ENCODE data around the gene RBMS1.

RBMS1 gene

GRCh38 chr2:160347269-160347863 is 146.2 kb downstream of the RBMS1 start:
- Histone ChIP-seq H3K4me1 (ENCODE audit: control insufficient read depth in 1 of 2, insufficient read depth in 2 of 2, low read length in 2 of 2) (peaks cover 3 to 6% of the 10 kb centered on the region in 2 donors), H3K9me3 (ENCODE audit: control insufficient read depth in 1 of 2, low read length in 2 of 2) (no peaks in the 10 kb centered on the region), H3K4me3 (ENCODE audit: low read depth in 1 of 2, low read length in 2 of 2) (no peak overlapping the region), H3K36me3 (ENCODE audit: control insufficient read depth in 1 of 2, insufficient read depth in 2 of 2, low read length in 2 of 2) (no peaks in the 10 kb centered on the region), H3K27ac (ENCODE audit: low read depth, low read length) (no peak overlapping the region), H3K27me3 (ENCODE audit: control insufficient read depth in 1 of 2, insufficient read depth in 2 of 2, low read length in 2 of 2) (no peaks in the 10 kb centered on the region), H3K9ac (ENCODE audit: low read depth in 1 of 2, low read length in 2 of 2) (no peak overlapping the region)

GRCh38 chr2:160345071-160345764 is 148.4 kb downstream of the RBMS1 start:
- H3K4me1 ChIP-seq (ENCODE audit: control insufficient read depth in 1 of 2, insufficient read depth in 2 of 2, low read length in 2 of 2): peaks cover 0 to 6% of the 10 kb centered on the region in 2 donors
- H3K4me3 ChIP-seq (ENCODE audit: low read depth in 1 of 2, low read length in 2 of 2): no peak overlapping the region
- H3K27me3 ChIP-seq (ENCODE audit: control insufficient read depth in 1 of 2, insufficient read depth in 2 of 2, low read length in 2 of 2): no peaks in the 10 kb centered on the region
- H3K27ac ChIP-seq (ENCODE audit: low read depth, low read length): no peak overlapping the region
- H3K9ac ChIP-seq (ENCODE audit: low read depth in 1 of 2, low read length in 2 of 2): no peak overlapping the region
- no peaks in the 10 kb centered on the region for H3K9me3 ChIP-seq (ENCODE audit: control insufficient read depth in 1 of 2, low read length in 2 of 2)
- no peaks in the 10 kb centered on the region for H3K36me3 ChIP-seq (ENCODE audit: control insufficient read depth in 1 of 2, insufficient read depth in 2 of 2, low read length in 2 of 2)

GRCh38 chr2:160343404-160343803 is 150.2 kb downstream of the RBMS1 start:
- peaks cover 0 to 9% of the 10 kb centered on the region in 2 donors for H3K4me1 ChIP-seq (ENCODE audit: control insufficient read depth in 1 of 2, insufficient read depth in 2 of 2, low read length in 2 of 2)
- H3K4me3 ChIP-seq (ENCODE audit: low read depth in 1 of 2, low read length in 2 of 2): no peak overlapping the region
- H3K9ac ChIP-seq (ENCODE audit: low read depth in 1 of 2, low read length in 2 of 2): no peak overlapping the region
- H3K27ac ChIP-seq (ENCODE audit: low read depth, low read length): no peak overlapping the region
- H3K27me3 ChIP-seq (ENCODE audit: control insufficient read depth in 1 of 2, insufficient read depth in 2 of 2, low read length in 2 of 2): no peaks in the 10 kb centered on the region
- H3K9me3 ChIP-seq (ENCODE audit: control insufficient read depth in 1 of 2, low read length in 2 of 2): no peaks in the 10 kb centered on the region
- no peaks in the 10 kb centered on the region for H3K36me3 ChIP-seq (ENCODE audit: control insufficient read depth in 1 of 2, insufficient read depth in 2 of 2, low read length in 2 of 2)

- H3K9ac ChIP-seq (ENCODE audit: low read depth in 1 of 2, low read length in 2 of 2): no peak overlapping the region
- peaks cover 0 to 4% of the 10 kb centered on the region in 2 donors for H3K4me1 ChIP-seq (ENCODE audit: control insufficient read depth in 1 of 2, insufficient read depth in 2 of 2, low read length in 2 of 2)
- no peaks in the 10 kb centered on the region for H3K36me3 ChIP-seq (ENCODE audit: control insufficient read depth in 1 of 2, insufficient read depth in 2 of 2, low read length in 2 of 2)
- H3K4me3 ChIP-seq (ENCODE audit: low read depth in 1 of 2, low read length in 2 of 2): no peak overlapping the region
- H3K27ac ChIP-seq (ENCODE audit: low read depth, low read length): no peak overlapping the region
- no peaks in the 10 kb centered on the region for H3K9me3 ChIP-seq (ENCODE audit: control insufficient read depth in 1 of 2, low read length in 2 of 2)
- no peaks in the 10 kb centered on the region for H3K27me3 ChIP-seq (ENCODE audit: control insufficient read depth in 1 of 2, insufficient read depth in 2 of 2, low read length in 2 of 2)
Measured at GRCh38 chr2:160339726-160340125, 153.9 kb downstream of the RBMS1 start.

- Histone ChIP-seq H3K27ac (ENCODE audit: low read depth, low read length) (no peak overlapping the region), H3K4me3 (ENCODE audit: low read depth in 1 of 2, low read length in 2 of 2) (no peak overlapping the region), H3K9me3 (ENCODE audit: control insufficient read depth in 1 of 2, low read length in 2 of 2) (no peaks in the 10 kb centered on the region), H3K27me3 (ENCODE audit: control insufficient read depth in 1 of 2, insufficient read depth in 2 of 2, low read length in 2 of 2) (no peaks in the 10 kb centered on the region), H3K9ac (ENCODE audit: low read depth in 1 of 2, low read length in 2 of 2) (no peak overlapping the region), H3K36me3 (ENCODE audit: control insufficient read depth in 1 of 2, insufficient read depth in 2 of 2, low read length in 2 of 2) (no peaks in the 10 kb centered on the region), H3K4me1 (ENCODE audit: control insufficient read depth in 1 of 2, insufficient read depth in 2 of 2, low read length in 2 of 2) (peaks cover 0 to 4% of the 10 kb centered on the region in 2 donors)
Measured at GRCh38 chr2:160338901-160339685, 154.5 kb downstream of the RBMS1 start.

- H3K27me3 ChIP-seq (ENCODE audit: control insufficient read depth in 1 of 2, insufficient read depth in 2 of 2, low read length in 2 of 2): no peaks in the 10 kb centered on the region
- H3K9ac ChIP-seq (ENCODE audit: low read depth in 1 of 2, low read length in 2 of 2): no peak overlapping the region
- no peaks in the 10 kb centered on the region for H3K36me3 ChIP-seq (ENCODE audit: control insufficient read depth in 1 of 2, insufficient read depth in 2 of 2, low read length in 2 of 2)
- no peak overlapping the region for H3K27ac ChIP-seq (ENCODE audit: low read depth, low read length)
- H3K9me3 ChIP-seq (ENCODE audit: control insufficient read depth in 1 of 2, low read length in 2 of 2): no peaks in the 10 kb centered on the region
- peaks cover 0 to 4% of the 10 kb centered on the region in 2 donors for H3K4me1 ChIP-seq (ENCODE audit: control insufficient read depth in 1 of 2, insufficient read depth in 2 of 2, low read length in 2 of 2)
- H3K4me3 ChIP-seq (ENCODE audit: low read depth in 1 of 2, low read length in 2 of 2): no peak overlapping the region
Measured at GRCh38 chr2:160337728-160338127, 155.9 kb downstream of the RBMS1 start.

- Histone ChIP-seq H3K9me3 (ENCODE audit: control insufficient read depth in 1 of 2, low read length in 2 of 2) (no peaks in the 10 kb centered on the region), H3K4me1 (ENCODE audit: control insufficient read depth in 1 of 2, insufficient read depth in 2 of 2, low read length in 2 of 2) (peaks cover 0 to 4% of the 10 kb centered on the region in 2 donors), H3K9ac (ENCODE audit: low read depth in 1 of 2, low read length in 2 of 2) (no peak overlapping the region), H3K36me3 (ENCODE audit: control insufficient read depth in 1 of 2, insufficient read depth in 2 of 2, low read length in 2 of 2) (no peaks in the 10 kb centered on the region), H3K27me3 (ENCODE audit: control insufficient read depth in 1 of 2, insufficient read depth in 2 of 2, low read length in 2 of 2) (no peaks in the 10 kb centered on the region), H3K27ac (ENCODE audit: low read depth, low read length) (no peak overlapping the region), H3K4me3 (ENCODE audit: low read depth in 1 of 2, low read length in 2 of 2) (no peak overlapping the region)
Measured at GRCh38 chr2:160336635-160337034, 157.0 kb downstream of the RBMS1 start.

- Histone ChIP-seq H3K36me3 (ENCODE audit: control insufficient read depth in 1 of 2, insufficient read depth in 2 of 2, low read length in 2 of 2) (no peaks in the 10 kb centered on the region), H3K27me3 (ENCODE audit: control insufficient read depth in 1 of 2, insufficient read depth in 2 of 2, low read length in 2 of 2) (no peaks in the 10 kb centered on the region), H3K27ac (ENCODE audit: low read depth, low read length) (no peak overlapping the region), H3K9me3 (ENCODE audit: control insufficient read depth in 1 of 2, low read length in 2 of 2) (no peaks in the 10 kb centered on the region), H3K9ac (ENCODE audit: low read depth in 1 of 2, low read length in 2 of 2) (no peak overlapping the region), H3K4me1 (ENCODE audit: control insufficient read depth in 1 of 2, insufficient read depth in 2 of 2, low read length in 2 of 2) (peaks cover 0 to 4% of the 10 kb centered on the region in 2 donors), H3K4me3 (ENCODE audit: low read depth in 1 of 2, low read length in 2 of 2) (no peak overlapping the region)
Measured at GRCh38 chr2:160336105-160336504, 157.5 kb downstream of the RBMS1 start.

GRCh38 chr2:160335441-160335840 is 158.2 kb downstream of the RBMS1 start:
- no peak overlapping the region for H3K4me3 ChIP-seq (ENCODE audit: low read depth in 1 of 2, low read length in 2 of 2)
- H3K27ac ChIP-seq (ENCODE audit: low read depth, low read length): no peak overlapping the region
- H3K36me3 ChIP-seq (ENCODE audit: control insufficient read depth in 1 of 2, insufficient read depth in 2 of 2, low read length in 2 of 2): no peaks in the 10 kb centered on the region
- peaks cover 3 to 4% of the 10 kb centered on the region in 2 donors for H3K4me1 ChIP-seq (ENCODE audit: control insufficient read depth in 1 of 2, insufficient read depth in 2 of 2, low read length in 2 of 2)
- H3K9me3 ChIP-seq (ENCODE audit: control insufficient read depth in 1 of 2, low read length in 2 of 2): no peaks in the 10 kb centered on the region
- no peaks in the 10 kb centered on the region for H3K27me3 ChIP-seq (ENCODE audit: control insufficient read depth in 1 of 2, insufficient read depth in 2 of 2, low read length in 2 of 2)
- no peak overlapping the region for H3K9ac ChIP-seq (ENCODE audit: low read depth in 1 of 2, low read length in 2 of 2)

Data from duodenal mucosa (tissue), 2 donors.